GM12865 (cell line): ENCODE measurements around the gene CCDC188.

ENCODE experiments used
- DNase-seq: peaks from one replicate; pipeline ENCODE4 v3.0.0; 2010; ENCODE audit warnings: low read depth
- H3K4me3 ChIP-seq: 2 replicates; pipeline ENCODE4 v1.5.1; 2011; ENCODE audit warnings: mild to moderate bottlenecking, low read depth, low read length, control low read depth
- CTCF ChIP-seq: IDR thresholded peaks from 2 replicates; pipeline ENCODE4 v1.5.1; 2011; ENCODE audit warnings: low read length, control low read depth, low read depth, inconsistent platforms; ENCODE audit not compliant: insufficient read depth; ENCODE audit errors: missing control alignments

The CCDC188 gene

GRCh38 chr22:20132686-20133246 is 18.1 kb downstream of the CCDC188 start:
- H3K4me3 ChIP-seq, result peak overlapping the region; percentile 84
- TF ChIP-seq CTCF, result no peak
- no peak for DNase-seq

- H3K4me3 ChIP-seq, result peak overlapping the region; percentile 84
- no peak for DNase-seq
- no peak for TF ChIP-seq CTCF
Observed at GRCh38 chr22:20131859-20132685, 18.8 kb downstream of the CCDC188 start.

GRCh38 chr22:20131597-20131858 is 19.3 kb downstream of the CCDC188 start, which contains the start of gene ZDHHC8:
ZDHHC8 (plus strand) TSS chr22:20131804; CDS start chr22:20131948, 144 bp downstream.
- no peak for TF ChIP-seq CTCF
- peak within 1 kb of the TSS; percentile 85 for H3K4me3 ChIP-seq
- DNase-seq, result peak; percentile 42

GRCh38 chr22:20130731-20131596 is 19.9 kb downstream of the CCDC188 start:
- peak; percentile 85 for DNase-seq
- peak overlapping the region; percentile 85 for H3K4me3 ChIP-seq
- no peak for TF ChIP-seq CTCF

GRCh38 chr22:20130319-20130718 is 20.5 kb downstream of the CCDC188 start:
- TF ChIP-seq CTCF, result no peak
- H3K4me3 ChIP-seq, result no peak overlapping the region
- DNase-seq, result no peak

GRCh38 chr22:20129747-20130014 is 21.2 kb downstream of the CCDC188 start:
- H3K4me3 ChIP-seq, result no peak overlapping the region
- no peak for TF ChIP-seq CTCF
- DNase-seq, result no peak
